ENCODE measurements around the gene ADCY3.
"Not testable (repeated sequence)": the region's sequence is repeated elsewhere in the genome, so short reads cannot be mapped to it uniquely, and the experiment has no call there.

Gene ADCY3

DNA sequence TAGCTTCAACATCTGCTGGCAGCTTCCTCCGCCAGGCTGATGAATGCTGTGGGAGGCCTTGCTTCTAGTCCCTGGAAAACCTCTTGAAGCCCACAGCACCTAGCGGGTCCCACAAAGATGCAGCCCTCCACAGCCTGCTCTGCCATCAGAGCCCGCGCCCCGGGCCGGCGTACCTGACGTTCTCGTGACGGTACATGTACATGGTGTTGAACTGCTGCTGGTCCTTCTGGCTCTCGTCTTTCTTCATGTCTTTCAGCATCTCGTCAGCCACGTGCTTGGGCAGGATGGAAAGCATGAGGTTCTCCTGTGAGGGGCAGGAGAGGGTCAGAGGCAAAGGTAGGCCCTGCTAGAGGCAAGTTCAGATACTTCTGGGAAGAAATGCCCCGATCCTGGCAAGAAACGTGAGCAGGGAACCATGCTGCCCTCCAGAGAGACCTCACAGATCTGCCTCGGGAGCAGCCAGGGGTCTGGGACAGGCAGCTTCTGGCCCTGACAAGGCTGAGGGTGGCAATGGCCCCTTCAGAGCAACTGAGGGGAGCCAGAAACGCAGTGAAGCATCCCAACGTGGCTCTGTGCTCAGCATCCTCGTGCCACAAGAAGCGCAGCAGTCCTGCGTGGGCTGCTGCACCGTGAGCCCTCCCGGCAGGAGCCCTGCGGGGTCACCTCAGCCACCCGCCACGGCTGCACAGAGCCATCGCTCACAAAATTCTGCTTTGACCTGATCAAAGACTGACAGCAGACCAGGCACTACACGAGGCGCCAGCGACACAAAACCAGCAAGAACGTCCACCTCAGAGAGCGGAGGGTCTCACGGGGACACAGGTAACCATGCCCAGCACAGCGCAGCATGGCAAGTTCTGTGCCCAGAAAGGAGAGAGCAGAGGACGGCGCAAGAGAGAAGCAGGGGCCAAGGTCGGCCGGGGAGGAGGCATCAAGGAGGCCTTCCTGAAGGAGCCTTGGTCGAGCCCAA lies 77.7 kb downstream of the ADCY3 start:
- DNase-seq, result no peak

DNA sequence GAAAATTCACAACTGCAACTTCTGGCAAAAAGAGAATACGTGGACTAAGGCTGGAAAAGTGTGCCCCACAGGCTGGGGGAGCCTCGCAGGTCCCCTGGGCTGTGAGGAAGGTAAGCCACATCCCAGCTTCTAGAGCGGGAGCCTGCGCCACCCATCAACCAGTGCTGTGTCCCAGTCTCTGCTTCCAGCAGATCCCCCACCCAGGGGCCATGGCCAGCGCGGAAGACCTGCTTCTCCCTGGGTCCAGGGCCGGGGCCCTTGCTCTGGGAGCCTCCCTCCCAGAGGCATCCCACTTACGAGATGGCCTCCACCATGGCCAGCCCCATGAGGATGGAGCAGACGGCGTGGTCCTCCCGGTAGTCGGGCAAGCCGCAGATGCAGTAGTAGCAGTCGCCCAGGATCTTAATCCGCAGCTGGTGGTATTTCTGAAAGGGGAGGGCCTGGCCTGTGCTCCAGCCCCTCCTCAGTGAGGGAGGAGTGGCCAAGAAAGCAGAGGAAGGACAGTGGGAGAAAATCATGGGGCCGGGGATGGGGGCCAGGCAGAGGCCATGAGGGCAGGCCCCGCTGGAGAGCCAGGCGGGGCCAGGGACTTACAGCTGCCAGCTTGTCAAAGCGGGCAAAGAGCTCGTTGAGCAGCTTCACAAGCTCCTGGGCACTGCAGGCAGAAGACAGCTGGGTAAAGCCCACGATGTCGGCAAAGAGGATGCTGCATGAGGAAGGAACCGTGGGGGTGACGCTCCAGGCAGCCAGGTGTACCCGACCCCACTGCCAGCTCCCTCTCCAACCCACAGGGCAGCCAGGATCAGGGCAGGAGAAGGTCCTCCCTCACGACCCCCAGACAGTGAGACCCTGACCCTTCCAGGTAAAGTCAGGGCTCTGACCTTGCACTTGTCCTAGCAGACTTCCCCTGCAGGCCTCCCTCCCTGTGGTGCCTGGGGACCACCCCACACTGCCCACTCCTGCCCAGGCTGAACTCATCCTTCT lies 78.8 kb downstream of the ADCY3 start:
- no peak for DNase-seq

DNA sequence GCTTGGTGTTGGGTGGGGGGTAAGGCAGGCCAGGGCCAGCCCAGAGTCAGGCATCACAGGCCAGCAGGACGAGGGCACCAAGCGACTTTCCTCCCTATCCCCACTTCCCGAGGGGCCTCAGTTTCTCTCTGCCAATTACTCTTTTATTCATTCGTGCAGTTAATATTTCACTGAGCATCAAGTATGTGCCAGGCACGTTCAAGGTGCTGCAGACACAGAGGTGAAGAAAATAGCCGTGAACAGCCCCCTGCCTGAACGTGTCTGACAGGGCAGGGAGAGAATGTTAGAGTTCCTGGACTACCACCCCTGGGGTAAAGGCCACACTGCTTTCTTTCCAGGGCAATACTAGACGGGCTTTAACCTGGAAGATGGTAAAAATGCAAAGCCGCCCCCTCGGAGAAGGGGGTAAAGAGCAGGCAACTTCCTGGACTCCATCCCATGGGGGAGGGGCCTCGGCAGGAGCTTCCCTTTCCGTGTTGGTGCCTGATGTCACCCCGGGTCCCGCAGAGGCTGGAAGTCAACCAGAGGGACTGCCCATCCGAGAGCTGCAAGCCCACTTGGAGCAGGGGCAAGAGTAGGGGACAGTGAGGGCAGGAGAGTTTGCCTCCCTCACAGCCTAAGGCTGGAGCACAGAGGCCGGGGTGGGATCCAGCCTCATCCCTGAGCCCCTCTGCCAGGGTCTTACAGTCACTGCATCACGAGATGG lies 79.7 kb downstream of the ADCY3 start:
- DNase-seq, result no peak

DNA sequence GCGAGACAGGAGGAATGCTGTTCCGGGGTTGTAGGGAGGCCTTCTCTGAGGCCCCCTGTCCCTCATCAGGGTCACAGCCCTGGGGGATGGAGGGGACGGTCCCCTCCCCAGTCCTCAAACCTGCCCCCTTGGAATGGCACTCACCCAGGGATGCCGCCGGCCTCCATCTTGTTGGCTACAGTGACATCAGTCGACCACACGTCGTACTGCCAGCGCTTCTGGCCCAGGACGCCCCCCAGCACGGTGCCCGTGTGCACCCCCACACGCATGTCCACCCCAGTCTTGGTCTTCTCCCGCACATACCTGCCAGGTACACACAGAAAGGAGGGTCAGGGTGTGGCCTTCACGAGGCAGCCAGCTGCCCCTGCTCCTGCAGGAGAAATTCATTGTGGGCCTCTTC lies 80.3 kb downstream of the ADCY3 start:
- no peak for DNase-seq

DNA sequence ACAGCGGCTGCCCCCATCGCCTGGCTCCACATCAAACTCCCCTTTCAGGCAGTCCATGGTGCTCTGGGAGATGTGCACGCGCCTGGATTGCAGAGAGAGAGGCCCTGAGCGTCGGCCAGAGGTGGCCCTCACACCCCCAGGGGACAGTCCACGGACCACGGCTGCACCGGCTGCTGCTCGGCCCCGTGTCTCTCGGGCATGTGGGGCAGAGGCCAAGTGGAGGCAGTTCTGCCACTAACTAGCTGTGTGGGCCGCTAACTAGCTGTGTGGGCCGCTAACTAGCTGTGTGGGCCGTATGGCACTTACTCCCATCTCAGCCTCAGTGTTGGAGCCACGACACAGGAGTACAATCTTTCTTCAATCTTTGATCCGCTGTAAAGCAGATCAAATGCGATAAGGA lies 81.5 kb downstream of the ADCY3 start:
- no peak for DNase-seq

DNA sequence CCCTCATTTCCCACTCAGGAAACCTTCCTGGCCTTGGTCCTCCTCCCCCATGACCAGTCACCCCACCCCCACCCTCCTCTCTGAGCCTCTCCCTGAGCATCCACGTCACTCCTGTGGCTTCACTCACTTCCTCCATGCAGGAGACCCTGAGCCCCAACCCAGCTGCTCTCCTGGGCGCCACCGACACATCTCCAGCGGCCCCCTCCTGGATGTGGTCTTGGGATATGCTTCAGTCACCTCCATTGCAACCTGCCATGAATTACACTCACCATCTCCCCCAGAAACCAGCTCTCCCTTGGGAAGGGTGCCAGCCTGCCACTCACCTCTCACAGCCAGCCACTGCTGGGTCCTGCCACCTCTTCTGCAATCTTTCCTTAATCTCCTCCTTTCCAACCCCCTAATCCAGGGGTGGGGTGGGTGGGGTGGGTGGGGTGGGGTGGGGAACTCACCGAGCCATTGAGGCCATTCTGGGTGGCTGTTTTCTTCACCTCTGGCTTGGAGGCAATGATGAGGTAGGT lies 82.0 kb downstream of the ADCY3 start:
- no peak for DNase-seq

DNA sequence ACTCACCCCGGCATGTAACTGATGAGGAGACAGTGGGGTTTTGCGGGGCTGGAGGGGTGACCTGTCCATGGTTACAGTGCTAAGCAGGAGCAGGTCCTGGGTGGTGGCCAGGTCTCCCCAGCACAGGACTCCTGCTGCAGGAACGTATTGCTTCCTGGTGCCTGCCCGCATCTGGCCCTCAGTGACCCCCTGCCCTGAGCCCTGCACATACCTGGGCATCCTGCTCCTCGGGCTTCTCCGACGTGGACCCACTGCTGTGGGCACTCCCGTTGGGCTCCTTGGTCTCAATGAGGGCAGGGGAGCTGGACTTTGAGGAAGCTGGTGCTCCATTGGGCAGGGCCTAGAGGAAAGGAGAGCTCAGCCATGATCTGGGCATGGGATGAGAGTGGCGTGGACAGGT lies 83.3 kb downstream of the ADCY3 start:
- no peak for DNase-seq

DNA sequence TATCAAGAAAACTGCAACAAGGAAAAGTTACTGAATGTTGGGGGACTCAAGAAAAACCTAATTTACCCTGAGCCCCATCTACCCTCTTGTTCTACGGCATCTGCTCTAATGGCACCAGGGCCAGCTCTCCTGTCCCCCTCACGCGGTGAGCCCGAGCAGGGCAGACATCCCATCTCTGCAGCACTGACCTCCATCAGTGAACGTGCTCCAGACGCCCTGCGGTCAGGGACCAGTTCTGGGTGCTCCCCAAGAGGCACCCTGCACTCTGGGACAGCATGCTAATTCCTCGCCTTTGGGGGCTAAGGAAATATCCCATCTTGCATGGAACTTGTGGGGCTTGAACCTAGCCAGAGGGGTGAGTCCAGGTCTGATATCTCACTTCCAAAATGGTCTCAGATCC lies 83.8 kb downstream of the ADCY3 start:
- no peak for DNase-seq

DNA sequence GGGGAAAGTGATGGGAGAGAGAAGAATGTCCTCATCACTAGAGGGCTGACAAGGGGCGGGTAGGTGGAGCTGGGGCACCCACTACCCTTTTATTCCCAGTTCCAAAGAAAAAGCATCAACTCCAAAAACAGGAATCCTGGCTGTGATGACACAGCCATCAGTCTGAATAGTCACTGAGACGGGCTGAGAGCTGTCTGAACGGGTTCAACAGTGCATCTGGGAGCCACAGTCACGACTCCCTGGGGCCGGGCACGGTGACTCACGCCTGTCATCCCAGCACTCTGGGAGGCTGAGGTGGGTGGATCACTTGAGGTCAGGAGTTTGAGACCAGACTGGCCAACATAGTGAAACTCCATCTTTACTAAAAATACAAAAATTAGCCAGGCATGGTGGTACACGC lies 84.6 kb downstream of the ADCY3 start:
- not testable (repeated sequence) for DNase-seq

DNA sequence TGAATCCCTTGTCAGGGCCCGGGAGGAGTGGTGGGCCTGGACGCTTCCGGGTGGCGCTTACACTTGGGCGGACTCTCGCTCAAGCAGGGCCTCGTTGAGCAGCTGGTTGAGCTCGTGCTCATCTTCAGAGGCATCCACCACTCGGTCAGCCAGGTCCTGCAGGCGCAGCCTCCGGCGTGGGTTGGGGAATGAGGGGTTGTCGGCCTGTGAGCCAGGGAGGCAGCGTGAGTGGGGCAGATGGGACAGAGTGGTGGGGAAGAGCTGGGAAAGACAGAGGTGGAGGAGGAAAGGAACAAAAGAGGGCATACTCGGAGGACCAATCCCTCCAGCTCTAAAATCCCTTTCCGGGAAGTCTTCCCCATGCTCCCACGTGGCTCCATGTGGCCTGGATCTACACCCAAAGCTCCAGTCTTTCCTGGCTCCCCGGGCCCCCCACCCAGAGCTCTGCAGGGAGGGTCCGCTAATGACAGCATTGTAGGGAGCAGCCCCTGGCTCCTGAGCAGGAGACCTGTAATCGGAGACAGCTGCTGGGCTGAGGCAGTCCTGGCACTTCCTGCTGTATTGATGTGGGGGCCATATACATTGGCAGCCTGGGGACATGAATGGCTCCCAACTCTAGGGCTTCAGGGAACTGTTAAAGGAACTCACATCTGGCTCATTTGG lies 85.2 kb downstream of the ADCY3 start:
- no peak for DNase-seq

DNA sequence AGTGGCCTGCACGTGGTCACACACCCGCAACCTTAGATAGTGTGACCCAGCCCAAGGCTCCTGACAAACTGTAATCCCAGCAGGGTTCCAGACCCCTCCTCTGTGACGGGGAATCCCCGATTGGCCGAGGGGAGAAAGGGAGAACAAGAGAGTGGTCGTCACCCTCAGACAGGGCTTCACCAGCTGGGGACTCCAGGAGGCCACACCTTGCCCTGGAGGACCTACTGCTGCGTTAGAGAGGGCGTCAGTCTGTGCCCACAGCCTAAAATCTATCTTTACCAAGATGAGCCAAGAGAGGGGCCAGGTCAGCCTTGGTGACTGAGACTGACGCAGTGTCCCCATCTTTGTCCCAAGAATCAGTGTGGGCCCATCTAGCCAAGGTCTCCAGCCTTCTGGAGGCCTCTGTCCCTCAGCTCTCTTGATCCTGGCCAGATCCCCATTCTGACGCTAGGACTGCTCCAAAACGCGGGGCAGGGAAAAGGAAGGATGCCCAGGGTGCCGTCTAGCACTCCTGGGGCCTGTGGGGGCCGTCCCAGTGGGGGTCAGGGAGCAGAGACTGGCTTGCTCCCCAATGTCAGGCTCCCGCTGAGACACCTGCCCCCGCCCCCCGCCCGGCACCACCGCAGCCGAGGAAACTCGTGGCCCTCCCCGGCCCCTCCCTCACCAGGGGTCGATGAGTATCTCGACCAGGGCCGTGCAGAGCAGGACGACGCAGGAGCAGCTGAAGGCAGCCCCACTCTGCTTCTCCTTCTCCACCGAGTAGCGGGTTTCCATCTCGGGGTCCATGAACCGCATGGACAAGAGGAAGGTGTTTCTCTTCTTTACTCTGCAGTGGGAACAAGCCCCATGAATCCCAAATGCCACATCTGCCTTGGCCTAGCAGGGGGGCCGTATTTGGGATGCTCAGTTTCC lies 86.0 kb downstream of the ADCY3 start:
- DNase-seq, result no peak

DNA sequence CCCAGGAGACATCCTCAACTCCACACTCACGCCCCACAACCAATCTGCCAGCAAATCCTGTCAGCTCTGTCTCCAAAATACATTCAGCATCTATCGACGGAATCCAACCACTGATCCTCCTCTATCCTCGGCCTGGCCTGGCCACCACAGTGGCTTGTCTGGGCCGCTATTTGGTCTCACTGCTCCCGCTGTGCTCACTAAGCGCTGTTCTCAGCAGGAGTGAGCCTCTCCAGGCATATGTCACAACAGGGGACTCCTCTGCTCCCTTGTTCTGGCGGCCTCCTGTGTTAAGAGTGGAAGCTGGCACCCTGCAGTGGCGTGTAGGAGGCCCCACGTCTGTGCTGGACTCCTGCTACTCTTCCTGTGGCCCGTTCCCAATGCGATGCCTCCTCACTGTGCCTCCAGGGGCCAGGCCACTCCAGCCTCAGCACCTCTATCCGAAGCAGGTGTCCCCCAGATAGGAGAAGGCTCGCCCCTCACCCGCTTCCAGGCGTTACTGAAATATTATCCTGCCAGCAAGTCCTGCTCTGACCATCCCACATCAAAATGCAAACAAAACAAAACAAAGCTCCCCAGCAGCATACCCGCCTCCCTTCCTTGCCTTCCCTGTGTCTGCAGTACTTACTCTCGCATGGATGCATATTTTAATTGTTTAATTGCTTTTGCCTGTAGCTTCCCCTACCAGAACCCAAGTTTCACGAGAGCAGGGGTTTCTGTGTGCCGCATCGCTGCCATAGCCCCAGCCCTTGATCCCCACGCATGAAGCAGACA lies 86.9 kb downstream of the ADCY3 start:
- no peak for DNase-seq

DNA sequence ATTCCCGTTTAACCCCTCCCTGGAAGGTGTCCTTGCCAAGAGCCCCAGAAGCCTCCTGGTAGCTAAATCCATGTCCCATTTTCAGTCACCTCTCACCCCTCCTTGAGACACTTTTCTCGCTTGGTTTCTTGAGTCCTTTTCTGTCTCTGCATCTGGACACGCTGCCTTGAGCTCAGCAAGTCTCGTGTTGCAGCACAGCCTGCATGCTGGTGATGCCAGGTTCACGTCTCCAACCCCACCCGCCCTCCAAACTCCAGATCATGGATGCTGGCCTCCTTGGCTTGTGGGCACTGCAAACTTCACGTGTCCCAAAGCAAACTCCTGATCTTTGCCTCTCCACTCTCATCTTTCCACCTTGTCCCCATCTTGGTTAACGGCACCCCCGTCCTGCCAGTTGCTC lies 87.5 kb downstream of the ADCY3 start:
- no peak for DNase-seq

DNA sequence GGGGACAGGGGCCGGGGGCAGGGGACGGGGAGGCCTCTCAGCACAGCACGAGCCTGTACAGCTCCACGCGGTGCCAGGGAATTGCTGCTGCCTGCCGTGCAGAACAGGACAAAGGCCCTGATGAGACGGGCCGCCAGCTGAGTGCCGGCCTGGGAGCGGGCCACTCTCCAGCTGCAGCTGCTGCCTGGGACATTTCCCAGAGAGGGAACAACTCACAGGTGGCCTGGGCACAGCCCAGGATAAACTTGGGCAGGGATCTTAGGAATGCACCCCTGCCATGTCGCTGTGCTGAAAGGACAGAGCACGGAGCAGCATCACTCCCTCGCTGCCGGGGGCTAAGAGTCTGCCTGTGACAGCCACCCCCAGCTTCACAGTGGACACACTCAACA lies 88.0 kb downstream of the ADCY3 start:
- DNase-seq, result peak in 1 of 2 experiments; percentile 9

DNA sequence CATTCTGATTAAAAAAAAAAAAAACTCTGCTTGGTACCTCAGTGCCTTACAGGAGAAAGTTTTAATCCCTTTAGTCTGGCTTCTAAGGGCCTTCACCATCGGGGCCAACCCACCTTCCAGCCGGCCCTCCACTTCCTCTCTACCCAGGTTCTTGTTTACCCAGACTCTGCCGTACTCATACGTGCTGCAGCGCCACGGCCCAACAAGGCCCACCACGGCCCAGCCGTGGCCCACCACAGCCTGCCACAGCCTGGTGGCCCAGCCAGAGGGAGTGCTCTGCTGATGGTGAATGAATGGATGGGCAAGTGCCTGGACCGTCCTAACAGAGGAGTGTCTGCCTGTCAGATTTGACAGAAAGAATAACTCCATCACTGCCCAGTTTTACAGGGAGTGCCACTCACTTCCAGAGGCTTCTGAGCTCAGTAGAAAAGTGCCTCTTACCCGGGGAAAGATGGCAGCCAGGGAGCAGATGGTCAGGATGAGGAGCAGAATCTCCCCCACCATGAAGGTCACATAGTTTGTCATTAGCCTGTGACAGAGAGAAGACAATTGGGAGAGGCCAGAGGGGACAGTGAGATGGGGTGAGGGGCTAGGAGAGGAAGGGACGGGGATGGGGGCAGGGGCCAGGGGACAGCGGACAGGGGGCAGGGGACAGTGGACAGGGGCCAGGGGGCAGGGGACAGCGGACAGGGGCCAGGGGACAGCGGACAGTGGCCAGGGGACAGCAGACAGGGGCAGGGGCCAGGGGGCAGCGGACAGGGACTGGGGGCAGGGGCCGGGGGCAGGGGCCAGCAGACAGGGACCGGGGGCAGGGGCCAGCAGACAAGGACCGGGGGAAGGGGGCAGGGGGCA lies 88.6 kb downstream of the ADCY3 start:
- DNase-seq, result no peak

DNA sequence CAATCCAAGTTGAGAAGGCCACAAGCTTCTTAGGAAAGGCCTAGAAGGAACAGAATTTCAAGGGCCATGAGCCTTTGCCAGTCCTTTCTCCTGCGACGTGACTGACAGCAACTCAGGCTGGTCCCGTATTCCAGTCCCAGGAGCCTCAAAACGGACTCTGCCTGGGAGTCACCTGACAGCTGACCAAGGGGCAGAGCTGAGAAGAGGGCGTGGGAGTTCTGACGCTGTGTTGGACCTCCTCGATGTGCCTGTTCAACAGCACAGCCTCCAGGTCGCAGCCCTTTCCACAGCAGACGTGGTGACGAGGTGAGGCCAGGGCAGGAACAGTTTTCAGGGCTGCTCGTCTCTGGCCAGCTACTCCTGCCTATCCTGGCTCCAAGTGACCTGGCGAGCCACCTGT lies 89.3 kb downstream of the ADCY3 start:
- no peak for DNase-seq

DNA sequence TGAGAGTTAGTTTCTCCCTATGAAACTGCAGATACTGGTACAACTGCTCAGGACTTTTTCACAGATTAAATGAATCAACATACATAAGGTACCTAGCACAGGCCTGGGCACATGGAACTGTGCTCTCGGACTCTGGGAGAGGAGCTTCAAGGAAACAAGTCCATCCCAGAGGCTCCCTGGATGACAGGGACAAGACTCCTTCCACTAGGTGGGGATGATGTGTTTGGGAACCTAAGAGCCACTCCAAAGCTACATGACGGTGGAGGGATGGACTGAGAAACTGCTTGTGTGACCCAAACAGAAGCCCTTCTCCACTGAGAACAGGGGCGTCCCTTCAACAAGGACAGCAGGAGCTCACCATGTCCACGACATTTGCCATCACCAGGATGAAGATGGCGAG lies 89.7 kb downstream of the ADCY3 start:
- peak in 1 of 2 experiments; percentile 18 for DNase-seq

DNA sequence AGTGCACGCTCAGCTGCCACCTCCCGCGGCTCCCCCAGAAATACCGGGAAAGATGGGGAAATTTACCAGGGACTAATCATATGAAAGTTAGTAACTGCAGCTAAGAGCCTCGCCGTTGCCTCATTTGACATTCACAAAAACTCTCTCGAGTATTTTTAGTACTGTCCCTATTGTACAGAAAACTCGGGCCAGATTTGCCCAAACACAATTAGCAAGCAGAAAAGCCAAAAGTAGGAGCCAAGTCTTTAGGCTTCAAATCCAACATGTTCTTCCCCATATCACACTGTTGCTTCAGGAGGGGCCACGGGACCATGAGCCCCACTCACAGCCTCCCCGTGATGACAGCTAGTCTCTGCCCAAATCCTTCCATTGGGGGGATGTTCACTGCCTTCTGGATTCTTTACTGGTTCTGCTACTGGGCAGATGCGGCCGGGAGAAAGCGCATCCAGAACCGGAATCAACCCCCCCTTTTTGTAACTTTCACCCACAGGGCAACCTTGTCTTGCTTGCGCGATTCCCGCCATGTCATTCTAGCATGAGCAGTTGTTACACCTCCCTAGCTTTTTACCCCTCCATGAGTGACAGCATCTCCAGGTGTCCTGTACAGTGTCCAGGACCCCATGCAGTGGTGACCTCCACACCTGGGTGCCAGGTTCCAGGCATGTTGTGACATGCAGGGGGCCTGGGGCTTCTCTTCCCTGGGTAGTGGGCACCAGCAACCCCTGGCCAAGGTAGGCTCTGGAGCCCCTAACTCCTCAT lies 91.6 kb downstream of the ADCY3 start:
- DNase-seq, result no peak

All from SHP77 (cell line).